CD4-positive, alpha-beta T cell (primary cell): ENCODE data around the gene CLN5. TPM values are rescaled to one million over a fixed set of nuclear protein-coding genes. Genes with fewer than 3 reads are reported as not detected.

Experiments used
- ATAC-seq: fragments of 200-7000 bp; cut with Tn5 transposase; one replicate; pipeline ENCODE4 v1.10.0; 2022; ENCODE audit warnings: mild to moderate bottlenecking; ENCODE audit not compliant: poor library complexity
- CTCF ChIA-PET: fragments of 350-600 bp; sonication (Branson Sonifier 250); formaldehyde crosslinking; loops from one replicate; lab custom pipeline; 2021; ENCODE audit warnings: antibody characterized with exemption, inconsistent platforms; lab: Charles Lee
- POLR2A ChIA-PET: fragments of 350-600 bp; sonication (Branson Sonifier 250); formaldehyde crosslinking; loops from one replicate; lab custom pipeline; 2021; ENCODE audit warnings: antibody characterized with exemption, inconsistent platforms; lab: Charles Lee
- DNase-seq, 14 experiments: peaks; one replicate each; pipeline ENCODE4 v3.0.0-alpha.2; 2013 to 2020; ENCODE audit warnings: mixed read lengths in 2 of 14
- H3K27ac ChIP-seq, 2 donors: one replicate each; pipeline versions ENCODE4 v1.5.1 to v1.7.0; 2013; ENCODE audit warnings: low read length in 2 of 2, low read depth in 1 of 2, mild to moderate bottlenecking in 1 of 2
- H3K27me3 ChIP-seq, 2 experiments: 1 replicate in 1 of 2; 2 replicates in 1 of 2; pipeline versions ENCODE4 v1.6.1 to v1.7.0; 2013; ENCODE audit warnings: low read length in 2 of 2, control low read depth in 1 of 2, mild to moderate bottlenecking in 1 of 2, moderate library complexity in 1 of 2; ENCODE audit not compliant: insufficient read depth in 2 of 2, control insufficient read depth in 1 of 2
- H3K36me3 ChIP-seq: one replicate; pipeline ENCODE4 v1.6.1; 2013; ENCODE audit warnings: low read length, control low read depth; ENCODE audit not compliant: insufficient read depth
- H3K4me1 ChIP-seq: one replicate; pipeline ENCODE4 v1.6.1; 2013; ENCODE audit warnings: low read length, control low read depth; ENCODE audit not compliant: insufficient read depth
- H3K4me3 ChIP-seq: one replicate; pipeline ENCODE4 v1.5.1; 2013; ENCODE audit warnings: mild to moderate bottlenecking, low read length, moderate library complexity
- H3K9me3 ChIP-seq, 2 experiments: 1 replicate in 1 of 2; 2 replicates in 1 of 2; pipeline versions ENCODE4 v1.6.1 to v1.7.0; 2013; ENCODE audit warnings: low read length in 2 of 2, mild to moderate bottlenecking in 2 of 2, control low read depth in 1 of 2, moderate library complexity in 1 of 2; ENCODE audit not compliant: control insufficient read depth in 1 of 2, insufficient read depth in 1 of 2
- H3K27ac Mint-ChIP-seq: one replicate; pipeline ENCODE4 v1.8.0; 2020; ENCODE audit warnings: mixed read lengths
- H3K27me3 Mint-ChIP-seq: one replicate; pipeline ENCODE4 v1.8.0; 2021; ENCODE audit warnings: mixed read lengths
- H3K36me3 Mint-ChIP-seq: one replicate; pipeline ENCODE4 v1.8.0; 2021; ENCODE audit warnings: low read depth, mixed read lengths
- H3K4me1 Mint-ChIP-seq: one replicate; pipeline ENCODE4 v1.8.0; 2021; ENCODE audit warnings: low read depth, mixed read lengths
- H3K4me3 Mint-ChIP-seq: one replicate; pipeline ENCODE4 v1.8.0; 2020; ENCODE audit warnings: mild to moderate bottlenecking, mixed read lengths
- H3K9me3 Mint-ChIP-seq: one replicate; pipeline ENCODE4 v1.8.0; 2020; ENCODE audit warnings: mixed read lengths
- CTCF ChIP-seq: fragments of 200-600 bp; IDR thresholded peaks from one replicate; pipeline ENCODE4 v1.8.0; 2022; ENCODE audit warnings: antibody characterized with exemption, mild to moderate bottlenecking
- intact Hi-C, 2 experiments: fragments of 100-400 bp; cut with DNase I in 1 of 2; cut with micrococcal nuclease in 1 of 2; formaldehyde crosslinking; loops; one replicate each; pipeline versions ENCODE4 v1.15.1 to v1.9.0; 2023 to 2025; cut with DNase I, micrococcal nuclease
- total RNA-seq, 174 experiments: library from RNA in 2 of 174; stranded (reverse) in 2 of 174; gene quantifications; one replicate each; pipeline ENCODE4 v1.2.3 and lab custom pipeline; 2021 to 2026

The CLN5 gene
- total RNA-seq, 2 experiments from 2014 or later: 37.4 to 42.9 TPM

- H3K4me3 ChIP-seq: no peak overlapping the region
- H3K9me3 ChIP-seq: peaks cover 0 to 1% of the 10 kb centered on the region in 2 experiments
- Mint-ChIP-seq H3K36me3 (no peaks in the 10 kb centered on the region), H3K4me3 (no peak overlapping the region), H3K27me3 (peaks cover 24% of the 10 kb centered on the region), H3K9me3 (no peaks in the 10 kb centered on the region), H3K4me1 (no peaks in the 10 kb centered on the region), H3K27ac (no peak overlapping the region)
- CTCF ChIA-PET: no interaction called here
- POLR2A ChIA-PET: no interaction called here
- no peak for ATAC-seq
- intact Hi-C loops: no loop called here
- no peaks in the 10 kb centered on the region for H3K36me3 ChIP-seq
- DNase-seq: no peak
- no peaks in the 10 kb centered on the region for H3K4me1 ChIP-seq
- TF ChIP-seq CTCF: no peak
- H3K27ac ChIP-seq: no peak overlapping the region
- H3K27me3 ChIP-seq: peaks cover 3 to 5% of the 10 kb centered on the region in 2 experiments
These were observed 37.9 kb upstream of the CLN5 start for GRCh38 chr13:76953968-76954367.

GRCh38 chr13:76954538-76954937, 37.3 kb upstream of the CLN5 start:
- DNase-seq (no peak), ATAC-seq (no peak)
- Histone ChIP-seq H3K4me3 (no peak overlapping the region), H3K36me3 (no peaks in the 10 kb centered on the region), H3K9me3 (peaks cover 3 to 5% of the 10 kb centered on the region in 2 experiments), H3K27ac (no peak overlapping the region), H3K27me3 (peaks cover 3 to 5% of the 10 kb centered on the region in 2 experiments), H3K4me1 (no peaks in the 10 kb centered on the region)
- Mint-ChIP-seq H3K9me3 (no peaks in the 10 kb centered on the region), H3K4me1 (no peaks in the 10 kb centered on the region), H3K27me3 (peaks cover 24% of the 10 kb centered on the region), H3K36me3 (no peaks in the 10 kb centered on the region), H3K4me3 (no peak overlapping the region), H3K27ac (no peak overlapping the region)
- CTCF ChIA-PET: no interaction called here
- TF ChIP-seq CTCF: no peak
- POLR2A ChIA-PET: no interaction called here
- intact Hi-C loops: no loop called here

GRCh38 chr13:76955193-76955592, 36.7 kb upstream of the CLN5 start:
- no peak for TF ChIP-seq CTCF
- H3K9me3 Mint-ChIP-seq: peaks cover 1% of the 10 kb centered on the region
- Histone ChIP-seq H3K27me3 (peaks cover 3 to 5% of the 10 kb centered on the region in 2 experiments), H3K9me3 (peaks cover 8 to 9% of the 10 kb centered on the region in 2 experiments), H3K4me3 (no peak overlapping the region), H3K27ac (no peak overlapping the region), H3K36me3 (no peaks in the 10 kb centered on the region), H3K4me1 (no peaks in the 10 kb centered on the region)
- no peak for ATAC-seq
- H3K4me1 Mint-ChIP-seq: no peaks in the 10 kb centered on the region
- intact Hi-C loops: no loop called here
- peaks cover 20% of the 10 kb centered on the region for H3K27me3 Mint-ChIP-seq
- H3K4me3 Mint-ChIP-seq: no peak overlapping the region
- ChIA-PET CTCF (no interaction called here), POLR2A (no interaction called here)
- DNase-seq: no peak
- H3K36me3 Mint-ChIP-seq: peaks cover 1% of the 10 kb centered on the region
- H3K27ac Mint-ChIP-seq: no peak overlapping the region
